ENCODE measurements around the gene RNF207. TPM values are rescaled to one million over a fixed set of nuclear protein-coding genes. Genes with fewer than 3 reads are reported as not detected.
"Not testable (repeated sequence)": the region's sequence is repeated elsewhere in the genome, so short reads cannot be mapped to it uniquely, and the experiment has no call there.

Gene RNF207
- total and polyA plus RNA-seq, 10 of the 15 experiments (the other 5 are each of a cell fraction or from before 2014, with no cell fraction given), result 1.7 to 36.4 (median 13.1) TPM

DNA sequence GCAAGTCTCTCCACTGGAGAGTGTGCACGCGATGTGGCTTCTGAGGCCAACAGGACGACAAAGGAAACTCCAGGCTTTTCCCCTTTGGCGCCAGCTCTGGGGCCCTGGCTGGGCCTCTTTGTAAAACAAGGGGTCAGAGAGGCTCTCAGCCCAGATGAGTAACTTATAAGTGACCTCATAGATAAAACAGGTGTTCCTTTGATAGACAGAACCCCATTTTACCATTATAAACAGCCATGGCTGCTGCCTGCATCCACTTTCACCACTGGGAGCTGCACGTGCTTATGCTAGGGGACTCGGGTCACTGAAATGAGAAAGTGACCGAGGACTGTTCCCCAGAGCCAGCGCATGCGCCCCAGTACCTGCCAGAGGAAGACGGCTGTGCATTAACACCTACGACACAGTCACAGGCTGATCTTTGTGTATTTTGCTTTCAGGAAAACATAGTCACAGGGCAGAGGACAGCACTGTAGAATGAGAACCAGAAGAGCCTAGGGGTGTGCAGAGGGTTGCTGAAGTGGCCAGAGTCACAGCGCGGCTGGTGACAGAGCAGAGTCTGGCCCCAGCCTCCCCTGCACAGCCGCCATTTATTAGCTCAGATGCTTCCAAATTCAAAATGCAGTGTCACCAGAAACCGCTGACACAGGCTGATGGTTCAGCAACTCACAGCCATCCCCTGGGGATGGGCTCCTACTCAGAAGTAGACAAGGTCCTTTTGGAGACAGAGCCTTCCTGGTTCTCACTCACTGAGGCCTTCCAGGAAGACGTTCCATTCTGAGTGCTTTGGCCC lies 12.7 kb downstream of the RNF207 start:
- no peaks in the 10 kb centered on the region for H3K27me3 ChIP-seq (replicated peaks in 1 of 2; ENCODE audit: control insufficient read depth in 2 of 2, insufficient read depth in 2 of 2, low read length in 1 of 2)
- H4K20me1 ChIP-seq (ENCODE audit: control insufficient read depth, insufficient read depth), result no peaks in the 10 kb centered on the region
- no peak overlapping the region for H3K4me3 ChIP-seq
- no peaks in the 10 kb centered on the region for H3K79me2 ChIP-seq (ENCODE audit: control insufficient read depth, insufficient read depth, low read length)
- H2AFZ ChIP-seq (ENCODE audit: control insufficient read depth, low read depth, low read length), result no peak overlapping the region
- no peak overlapping the region for H3K4me2 ChIP-seq (ENCODE audit: control insufficient read depth, insufficient read depth)
- BruUV-seq (replicated peaks), result no TSS peak
- ATAC-seq, result peak; percentile 46; the same call in 2 of the 3 replicates
- 88% methylated on average over 16 of the region's 16 CpGs for WGBS (ENCODE audit: insufficient coverage, insufficient replicate concordance, low lambda C conversion rate, missing lambda C conversion rate)
- H3K9me3 ChIP-seq (replicated peaks; ENCODE audit: control insufficient read depth, insufficient read depth, low read length), result no peaks in the 10 kb centered on the region
- intact Hi-C loops (cut with micrococcal nuclease; ENCODE audit: unreplicated experiment) (no loop called here), in situ Hi-C loops (cut with MboI) (no loop called here)
- no peak overlapping the region for H3K9ac ChIP-seq (ENCODE audit: control insufficient read depth, insufficient read depth, low read length)
- no peak for DNase-seq (ENCODE audit: low read depth, low spot score)
- no peaks in the 10 kb centered on the region for H3K4me1 ChIP-seq (ENCODE audit: control insufficient read depth, insufficient read depth, low read length)
- peaks cover 9 to 11% of the 10 kb centered on the region in 2 experiments for H3K36me3 ChIP-seq (ENCODE audit: control insufficient read depth in 2 of 2, insufficient read depth in 2 of 2, low read length in 1 of 2)
- ChIA-PET CTCF (interaction anchor here (0.8 kb wide), 1 partner anchor 12 kb away, joined by 3 read pairs; the partner anchor contains the start of gene RNF207), SMC1A (ENCODE audit: uncharacterized antibody, unreplicated experiment) (no interaction called here), POLR2A (no interaction called here), RAD21 (ENCODE audit: unreplicated experiment) (no interaction called here)
- no peak for FAIRE-seq
- no peak for TF ChIP-seq RB1 (IDR thresholded peaks at IDR 0.05; ENCODE audit: borderline replicate concordance)
- TF ChIP-seq POLR2A (IDR thresholded peaks at IDR 0.05; ENCODE audit: low read depth, low read length), result 0 out of 2 replicates have a peak, but pooled peaks have one; percentile 18
- no peak overlapping the region for H3K27ac ChIP-seq (ENCODE audit: control insufficient read depth, insufficient read depth)

DNA sequence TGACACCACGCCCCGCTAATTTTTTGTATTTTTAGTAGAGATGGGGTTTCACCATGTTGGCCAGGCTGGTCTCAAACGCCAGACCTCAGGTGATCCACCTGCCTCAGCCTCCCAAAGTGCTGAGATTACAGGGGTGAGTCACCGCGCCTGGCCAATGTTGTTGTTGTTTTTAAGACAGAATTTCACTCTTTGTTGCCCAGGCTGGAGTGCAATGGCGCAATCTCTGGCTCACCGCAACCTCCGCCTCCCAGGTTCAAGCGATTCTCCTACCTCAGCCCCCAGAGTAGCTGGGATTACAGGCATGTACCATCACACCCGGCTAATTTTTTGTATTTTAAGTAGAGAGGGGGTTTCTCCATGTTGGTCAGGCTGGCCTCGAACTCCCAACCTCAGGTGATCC lies 13.7 kb downstream of the RNF207 start:
- H3K9ac ChIP-seq (ENCODE audit: control insufficient read depth, insufficient read depth, low read length); intact Hi-C loops (cut with micrococcal nuclease; ENCODE audit: unreplicated experiment); in situ Hi-C loops (cut with MboI); H3K4me3 ChIP-seq; H2AFZ ChIP-seq (ENCODE audit: control insufficient read depth, low read depth, low read length); ATAC-seq; H3K79me2 ChIP-seq (ENCODE audit: control insufficient read depth, insufficient read depth, low read length); CTCF ChIA-PET; H3K4me1 ChIP-seq (ENCODE audit: control insufficient read depth, insufficient read depth, low read length); BruUV-seq (replicated peaks); POLR2A ChIA-PET; H3K9me3 ChIP-seq (replicated peaks; ENCODE audit: control insufficient read depth, insufficient read depth, low read length); H3K27me3 ChIP-seq (replicated peaks in 1 of 2; ENCODE audit: control insufficient read depth in 2 of 2, insufficient read depth in 2 of 2, low read length in 1 of 2); H4K20me1 ChIP-seq (ENCODE audit: control insufficient read depth, insufficient read depth); H3K27ac ChIP-seq (ENCODE audit: control insufficient read depth, insufficient read depth); SMC1A ChIA-PET (ENCODE audit: uncharacterized antibody, unreplicated experiment); RAD21 ChIA-PET (ENCODE audit: unreplicated experiment); H3K4me2 ChIP-seq (ENCODE audit: control insufficient read depth, insufficient read depth); DNase-seq (ENCODE audit: low read depth, low spot score); FAIRE-seq: not testable (repeated sequence)
- peaks cover 15% of the 10 kb centered on the region in 2 experiments for H3K36me3 ChIP-seq (ENCODE audit: control insufficient read depth in 2 of 2, insufficient read depth in 2 of 2, low read length in 1 of 2)
- 84% methylated on average over 11 of the region's 11 CpGs for WGBS (ENCODE audit: insufficient coverage, insufficient replicate concordance, low lambda C conversion rate, missing lambda C conversion rate)

All from GM12878 (cell line).